Epidermal melanocyte (primary cell): ENCODE results near the gene B3GNT8.
"Not testable (repeated sequence)": the region's sequence is repeated elsewhere in the genome, so short reads cannot be mapped to it uniquely, and the experiment has no call there.

Experiments used
- DNase-seq: peaks from one replicate; pipeline ENCODE4 v3.0.0; 2011; ENCODE audit warnings: low spot score; ENCODE audit not compliant: insufficient read length

B3GNT8 gene

DNA sequence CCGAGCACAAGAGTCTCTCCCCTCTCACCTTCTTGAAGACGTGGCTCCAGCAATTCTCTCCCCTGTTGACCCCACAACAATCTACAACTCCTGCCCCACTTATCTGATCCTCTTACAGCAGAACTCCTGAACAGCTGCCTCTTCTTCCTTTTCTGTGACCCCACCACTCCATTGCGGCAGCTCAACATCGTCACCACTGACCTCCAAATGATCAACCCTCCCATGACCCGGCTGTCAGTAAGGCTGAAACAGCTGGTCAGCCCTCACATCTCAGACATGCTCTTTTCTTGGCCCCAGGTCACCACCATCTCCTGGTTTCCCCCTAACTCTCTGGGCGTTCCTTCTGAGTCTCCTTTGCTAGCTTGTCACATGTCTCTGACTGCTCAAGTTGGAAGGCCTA lies 31.8 kb downstream of the B3GNT8 start:
- no peak for DNase-seq

DNA sequence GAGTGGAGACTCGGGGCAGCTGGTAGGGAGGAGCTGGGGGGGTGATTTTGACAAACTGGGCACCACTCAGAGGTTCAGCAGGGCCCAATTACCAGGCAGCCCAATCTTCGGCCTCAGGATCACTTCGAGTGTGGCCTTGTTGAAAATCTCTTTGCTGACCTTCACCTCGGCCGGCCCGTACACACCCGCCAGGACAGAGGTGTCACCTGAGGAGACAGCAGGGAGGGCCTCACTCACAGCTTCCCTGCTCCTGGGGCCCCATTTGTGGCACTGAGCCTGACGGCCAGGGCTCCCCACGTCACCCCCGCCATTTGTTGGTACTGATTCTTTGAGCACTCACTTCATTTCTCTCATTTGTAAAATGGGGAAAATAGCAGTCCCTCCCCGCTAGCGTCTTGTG lies 34.4 kb downstream of the B3GNT8 start:
- no peak for DNase-seq

DNA sequence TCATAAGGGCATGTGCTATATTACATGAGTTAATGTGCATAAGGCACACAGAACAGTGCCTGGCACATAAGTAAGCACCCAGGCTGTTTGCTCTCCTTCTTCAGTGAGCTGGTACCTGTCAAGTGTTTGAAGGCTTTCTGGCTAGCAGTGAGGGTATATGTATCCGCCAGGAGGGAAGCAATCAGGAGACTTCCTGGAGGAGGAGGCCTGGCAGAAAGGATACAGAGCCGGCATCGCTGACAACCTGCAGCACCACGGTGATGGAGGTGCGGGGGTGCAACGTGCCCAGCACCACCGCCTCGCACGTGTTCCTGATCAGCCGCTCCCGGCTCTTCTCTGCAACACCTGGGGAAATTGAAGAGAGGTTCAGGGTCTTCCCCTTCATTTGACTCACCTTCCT lies 35.6 kb downstream of the B3GNT8 start:
- DNase-seq: no peak

DNA sequence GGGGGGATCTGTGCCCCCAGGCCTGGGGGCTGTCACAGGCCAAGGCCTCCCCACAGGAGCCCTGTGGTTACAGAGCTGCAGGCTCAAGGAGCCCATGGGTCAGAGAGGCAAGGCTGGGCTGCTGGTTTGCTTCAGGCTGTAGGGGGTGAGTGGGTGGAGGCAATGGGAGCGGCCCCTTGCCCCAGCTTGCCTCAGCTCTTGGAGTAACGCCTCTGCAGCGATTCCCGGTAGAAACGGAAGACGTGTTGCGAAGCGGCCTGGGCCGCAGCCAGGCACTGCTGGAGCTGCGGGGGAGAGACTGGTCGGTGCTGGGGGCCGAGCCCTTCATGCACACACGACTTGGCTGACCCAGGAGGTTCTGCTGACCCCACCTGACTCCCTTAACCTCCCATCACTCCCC lies 40.7 kb downstream of the B3GNT8 start:
- no peak for DNase-seq

DNA sequence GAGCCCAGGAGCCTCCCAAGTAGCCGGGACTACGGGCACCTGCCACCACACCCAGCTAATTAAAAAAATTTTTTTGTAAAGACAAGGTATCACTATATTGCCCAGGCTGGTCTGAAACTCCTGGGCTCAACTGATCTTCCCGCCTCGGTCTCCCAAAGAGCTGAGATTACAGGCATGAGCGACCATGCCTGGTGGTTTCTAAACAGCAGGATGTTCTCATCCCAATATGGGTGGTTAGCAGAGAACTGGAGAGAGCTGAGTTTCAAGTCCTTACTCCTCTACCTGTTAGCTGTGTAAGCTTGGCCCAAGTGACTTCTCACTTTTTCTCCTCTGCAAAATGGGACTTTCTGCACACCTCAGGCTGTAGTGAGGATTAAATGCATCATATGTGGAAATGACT lies 42.8 kb downstream of the B3GNT8 start:
- DNase-seq: no peak

DNA sequence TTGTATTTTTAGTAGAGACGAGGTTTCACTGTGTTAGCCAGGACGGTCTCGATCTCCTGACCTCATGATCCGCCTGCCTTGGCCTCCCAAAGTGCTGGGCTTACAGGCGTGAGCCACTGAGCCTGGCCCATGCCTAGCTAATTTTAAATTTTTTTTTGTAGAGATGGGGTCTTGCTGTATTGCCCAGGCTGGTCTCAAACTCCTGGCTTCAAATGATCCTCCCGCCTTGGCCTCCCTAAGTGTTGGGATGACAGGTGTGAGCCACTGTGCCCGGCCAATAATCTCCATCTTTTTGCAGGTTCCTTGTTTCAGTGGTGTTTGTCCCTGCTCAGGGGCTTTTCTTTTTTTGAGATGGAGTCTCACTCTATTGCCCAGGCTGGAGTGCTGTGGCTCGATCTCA lies 45.6 kb downstream of the B3GNT8 start:
- not testable (repeated sequence) for DNase-seq

DNA sequence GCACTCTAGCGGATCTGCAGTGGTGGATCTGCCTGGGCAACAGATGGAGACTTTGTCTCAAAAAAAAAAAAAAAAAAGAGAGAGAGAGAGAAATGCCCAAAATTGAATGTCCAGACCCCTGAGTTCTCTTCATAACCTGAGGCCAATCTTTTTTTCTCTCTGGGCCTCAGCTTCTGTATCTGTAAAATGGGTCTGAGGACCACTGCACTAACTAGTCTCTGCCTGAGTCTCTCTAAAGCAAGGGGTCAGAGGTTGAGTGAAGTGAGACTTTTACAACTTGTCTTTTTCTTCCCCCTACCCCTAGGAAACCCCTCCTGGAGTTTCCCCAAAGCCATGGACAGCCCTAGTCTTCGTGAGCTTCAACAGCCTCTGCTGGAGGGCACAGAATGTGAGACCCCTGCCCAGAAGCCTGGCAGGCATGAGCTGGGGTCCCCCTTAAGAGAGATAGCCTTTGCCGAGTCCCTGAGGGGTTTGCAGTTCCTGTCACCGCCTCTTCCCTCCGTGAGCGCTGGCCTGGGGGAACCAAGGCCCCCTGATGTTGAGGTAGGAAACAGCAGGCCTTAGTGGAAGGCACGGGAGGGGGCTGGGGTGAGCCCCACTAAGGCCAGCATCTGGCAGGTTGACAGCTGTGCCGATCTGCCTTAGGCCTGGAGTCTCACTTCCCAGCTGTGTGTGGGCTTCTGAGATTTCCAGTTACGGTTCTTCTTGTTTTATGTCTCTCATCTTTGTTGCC lies 49.0 kb downstream of the B3GNT8 start:
- no peak for DNase-seq

DNA sequence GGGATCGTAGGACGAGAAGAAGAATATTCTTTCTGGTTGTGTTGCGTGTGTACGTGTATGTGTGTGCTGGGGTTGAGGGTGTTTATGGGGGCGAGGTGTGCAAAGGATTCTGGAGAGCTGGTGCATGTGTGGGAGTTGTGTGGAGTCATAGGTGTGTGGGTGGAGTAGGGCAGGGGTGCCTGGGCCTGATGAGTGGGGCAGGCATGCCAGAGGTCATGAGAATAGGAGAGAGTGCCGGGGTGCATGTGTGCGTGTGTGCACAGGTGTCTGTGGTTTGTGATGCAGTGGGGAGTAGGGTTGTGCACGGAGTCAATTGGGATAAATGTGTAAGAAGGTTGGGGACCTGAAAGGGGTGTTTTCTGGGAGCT lies 50.2 kb downstream of the B3GNT8 start:
- no peak for DNase-seq

DNA sequence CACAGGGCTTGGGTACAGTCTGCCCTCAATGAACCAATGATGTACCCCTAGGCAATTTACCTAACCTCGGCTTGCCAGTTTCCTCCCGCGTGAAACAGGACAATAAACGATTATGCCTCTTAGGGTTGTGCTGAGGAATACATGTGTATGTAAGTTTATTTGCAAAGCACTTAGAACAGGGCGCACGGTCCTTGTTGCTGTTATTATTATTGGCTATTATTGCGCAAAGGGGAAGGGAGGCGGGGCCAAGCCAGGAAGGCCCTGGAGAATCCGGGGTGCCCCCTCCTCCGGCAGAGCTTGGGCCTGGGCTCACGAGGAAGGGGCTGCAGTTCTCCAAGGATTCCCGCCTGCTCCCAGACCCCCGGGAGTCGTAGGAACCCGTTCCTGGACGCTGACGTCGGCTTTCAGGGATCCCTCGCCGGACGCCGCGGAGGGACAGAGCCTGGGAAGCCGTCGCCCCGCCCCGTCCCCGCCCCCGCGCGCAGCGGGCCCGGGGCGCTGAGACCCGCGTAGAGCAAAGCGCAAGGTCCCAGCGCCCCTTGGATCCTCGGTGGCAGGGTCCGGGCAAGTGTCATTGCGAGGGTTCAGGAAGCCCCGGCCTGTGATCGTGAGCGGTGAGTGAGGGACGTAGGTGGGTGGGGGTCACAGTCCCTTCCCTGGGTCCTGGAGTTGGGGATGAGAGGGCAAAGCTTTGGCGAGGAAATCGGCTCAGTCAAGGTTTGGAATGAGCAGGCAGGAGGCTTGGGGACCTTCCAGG lies 50.8 kb downstream of the B3GNT8 start, which contains the start of gene TMEM91:
TMEM91 (plus strand) TSS at position 293 of the 757 bp plus-strand sequence. CDS start 1,777 bp downstream, outside the sequence.
- no peak for DNase-seq
